Rectal smooth muscle tissue (tissue), 1 donor: ENCODE results near the gene LRMDA.

Experiments
- H3K27ac ChIP-seq: one replicate; pipeline ENCODE4 v1.7.0; 2013; ENCODE audit warnings: low read depth, low read length, inconsistent platforms
- H3K27me3 ChIP-seq: one replicate; pipeline ENCODE4 v1.7.0; 2013; ENCODE audit warnings: low read length; ENCODE audit not compliant: control insufficient read depth, insufficient read depth
- H3K36me3 ChIP-seq: one replicate; pipeline ENCODE4 v1.7.0; 2013; ENCODE audit warnings: low read length; ENCODE audit not compliant: control insufficient read depth, insufficient read depth
- H3K4me1 ChIP-seq: one replicate; pipeline ENCODE4 v1.7.0; 2013; ENCODE audit warnings: low read length; ENCODE audit not compliant: control insufficient read depth, insufficient read depth
- H3K4me3 ChIP-seq: one replicate; pipeline ENCODE4 v1.7.0; 2013; ENCODE audit warnings: low read length
- H3K9ac ChIP-seq: one replicate; pipeline ENCODE4 v1.7.0; 2013; ENCODE audit warnings: low read length

The LRMDA gene

DNA sequence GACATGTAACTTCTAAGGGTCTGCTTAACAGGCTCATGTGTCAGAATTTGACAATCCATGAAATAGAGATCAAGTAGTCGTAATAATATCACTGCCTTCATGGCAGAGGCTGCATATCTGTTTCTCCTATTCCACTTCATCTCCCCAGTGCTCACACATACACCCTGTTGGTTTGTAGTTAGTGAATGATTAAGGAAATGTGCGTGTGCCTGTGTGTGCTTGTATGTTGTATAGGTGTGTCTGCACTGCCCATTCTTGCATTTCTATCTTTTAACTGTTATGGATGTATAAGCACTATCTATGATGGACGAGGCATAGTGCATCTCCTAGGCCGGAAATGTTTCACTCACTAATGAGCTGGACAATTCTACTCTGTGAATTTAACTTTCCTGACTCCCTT lies 985.2 kb downstream of the LRMDA start:
- H3K4me1 ChIP-seq = no peaks in the 10 kb centered on the region
- H3K27ac ChIP-seq = no peak overlapping the region
- no peaks in the 10 kb centered on the region for H3K27me3 ChIP-seq
- H3K9ac ChIP-seq = no peak overlapping the region
- no peaks in the 10 kb centered on the region for H3K36me3 ChIP-seq
- no peak overlapping the region for H3K4me3 ChIP-seq

DNA sequence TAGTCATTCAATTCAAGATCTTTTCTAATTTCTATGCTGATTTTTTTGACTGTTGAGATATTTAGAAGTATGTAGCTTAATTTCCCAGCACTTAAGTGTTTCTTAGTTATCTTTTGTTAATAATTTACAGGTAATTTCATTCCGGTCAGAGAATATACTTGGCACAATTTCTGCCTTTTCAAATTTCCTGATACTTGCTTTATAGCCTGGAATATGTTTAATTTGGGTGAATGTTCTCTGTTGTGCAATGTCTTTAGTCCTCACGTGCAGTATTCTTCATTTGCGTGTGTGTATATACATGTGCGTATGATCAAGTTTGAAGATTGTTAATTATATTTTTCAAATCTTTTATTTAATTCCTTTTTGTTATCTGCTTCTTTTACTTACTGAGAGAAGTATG lies 989.3 kb downstream of the LRMDA start:
- Histone ChIP-seq H3K27me3 (no peaks in the 10 kb centered on the region), H3K9ac (no peak overlapping the region), H3K4me1 (no peaks in the 10 kb centered on the region), H3K4me3 (no peak overlapping the region), H3K36me3 (no peaks in the 10 kb centered on the region), H3K27ac (no peak overlapping the region)

DNA sequence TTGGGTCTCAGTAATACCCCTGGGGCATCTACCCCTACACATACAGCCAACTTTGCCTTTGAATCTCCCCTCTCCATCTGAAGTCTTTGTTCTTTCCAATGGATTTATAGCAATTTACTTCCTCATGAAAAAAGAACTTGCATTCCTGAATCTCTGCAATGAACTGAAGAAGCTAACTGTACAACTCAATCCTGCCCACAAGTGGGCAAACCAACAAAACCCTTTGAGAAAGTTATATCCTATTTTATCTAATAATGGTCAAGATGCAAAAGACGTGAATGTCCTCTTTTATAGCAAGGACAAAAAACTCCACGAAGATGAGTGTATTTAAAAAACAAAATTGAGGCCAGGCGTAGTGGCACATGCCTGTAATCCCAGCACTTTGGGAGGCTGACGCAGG lies 991.3 kb downstream of the LRMDA start:
- no peak overlapping the region for H3K27ac ChIP-seq
- no peaks in the 10 kb centered on the region for H3K4me1 ChIP-seq
- no peak overlapping the region for H3K9ac ChIP-seq
- no peak overlapping the region for H3K4me3 ChIP-seq
- H3K36me3 ChIP-seq = no peaks in the 10 kb centered on the region
- H3K27me3 ChIP-seq = no peaks in the 10 kb centered on the region

DNA sequence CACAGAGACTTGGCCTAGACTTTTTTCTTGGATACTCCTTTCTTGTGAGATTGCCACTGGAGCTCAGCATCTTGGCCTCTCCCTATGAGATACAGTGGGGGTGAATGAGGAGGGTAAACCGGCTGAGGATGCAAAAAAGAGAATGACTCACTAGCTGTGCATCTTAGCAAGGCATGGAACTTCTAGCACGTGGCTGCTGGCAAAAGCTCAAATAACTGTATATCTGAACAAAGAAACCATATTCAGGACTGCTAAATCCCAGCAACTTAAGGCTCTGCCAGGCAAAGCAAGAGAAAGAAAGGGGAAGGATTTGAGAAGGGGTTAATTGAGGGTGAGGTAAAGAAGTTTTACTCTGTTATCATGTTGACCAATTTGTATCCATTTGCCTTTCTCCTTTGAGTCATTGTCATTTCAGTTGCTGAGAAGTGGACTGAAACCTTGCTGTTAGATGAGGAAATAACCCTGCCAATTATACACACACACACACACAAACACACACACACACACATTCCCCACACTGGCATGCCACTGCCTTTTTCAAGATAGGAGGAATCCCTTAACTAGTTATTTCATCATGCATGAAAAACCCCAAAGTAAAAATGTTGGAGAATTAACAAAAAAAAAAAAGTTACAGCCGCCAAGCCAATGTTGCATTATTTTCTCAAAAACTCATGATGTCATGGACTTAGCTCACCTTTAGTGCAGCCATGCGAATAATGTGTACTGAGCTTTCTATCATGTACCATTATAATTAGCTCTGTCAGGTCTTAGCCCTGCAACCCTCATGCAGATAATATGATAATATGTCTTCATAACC lies 997.3 kb downstream of the LRMDA start:
- Histone ChIP-seq H3K27me3 (no peaks in the 10 kb centered on the region), H3K4me1 (peaks cover 29% of the 10 kb centered on the region), H3K27ac (peak overlapping the region; percentile 78), H3K36me3 (no peaks in the 10 kb centered on the region), H3K9ac (no peak overlapping the region), H3K4me3 (no peak overlapping the region)

DNA sequence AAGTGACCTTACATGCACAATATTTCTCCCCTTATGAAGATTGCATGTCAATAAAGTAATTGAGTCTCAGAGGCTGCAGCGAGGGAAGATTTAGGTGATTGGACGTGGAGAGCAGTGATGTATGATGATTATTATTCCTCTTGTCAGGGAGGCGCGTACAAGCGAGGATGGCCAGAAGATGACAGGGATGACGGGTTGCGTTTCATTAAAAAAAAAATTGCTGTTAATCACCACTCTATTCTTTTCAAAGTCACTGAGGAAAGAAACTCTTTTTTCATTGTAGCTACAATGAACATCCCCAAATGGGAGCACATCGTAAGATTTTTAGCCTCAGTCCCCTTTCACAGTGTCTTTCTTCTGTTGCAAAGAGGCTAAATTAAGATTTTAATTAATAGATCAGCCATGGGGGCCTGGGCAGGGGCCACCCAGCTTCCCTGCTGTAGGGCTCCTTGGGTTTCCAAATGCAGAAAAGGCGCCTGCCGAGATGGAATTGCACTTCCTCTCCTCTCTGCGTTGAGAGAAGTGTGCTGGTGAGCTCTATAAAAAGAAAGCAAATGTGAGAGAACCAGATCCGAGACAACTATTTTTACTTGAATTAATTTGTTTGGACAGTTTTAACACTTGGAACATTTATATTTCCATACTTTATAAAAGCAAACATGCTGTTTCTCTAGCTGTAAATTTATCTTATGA lies 998.1 kb downstream of the LRMDA start:
- Histone ChIP-seq H3K9ac (no peak overlapping the region), H3K27ac (peak overlapping the region; percentile 78), H3K4me1 (peaks cover 29% of the 10 kb centered on the region), H3K36me3 (no peaks in the 10 kb centered on the region), H3K4me3 (peak overlapping the region; percentile 4), H3K27me3 (no peaks in the 10 kb centered on the region)

DNA sequence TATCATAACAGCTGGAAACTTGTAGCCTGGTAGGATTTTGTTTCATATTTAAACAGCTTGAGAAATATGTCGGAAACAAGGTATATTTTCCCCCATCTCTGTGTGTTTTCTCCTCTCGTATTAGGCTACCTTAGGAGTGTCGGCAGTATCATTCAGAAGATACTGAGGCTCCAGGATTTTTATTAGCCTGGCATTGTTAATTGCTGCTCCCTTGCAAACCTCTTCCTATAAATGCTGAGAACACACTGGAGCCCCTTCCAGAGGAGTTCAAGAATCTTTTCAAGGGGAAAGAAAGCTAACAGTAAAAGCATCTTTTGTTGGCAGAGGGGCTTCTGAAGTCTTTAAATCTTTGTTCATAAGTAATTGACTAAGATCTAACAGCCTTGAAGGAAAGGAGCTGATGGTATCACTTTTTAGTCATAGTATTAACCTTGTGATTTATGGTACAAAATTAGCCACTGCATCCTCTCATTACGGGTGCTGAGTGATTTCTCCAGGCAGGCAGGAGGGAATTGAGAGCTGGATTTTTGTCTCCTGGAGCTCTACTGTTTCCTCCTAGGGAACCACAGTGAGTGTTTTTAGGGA lies 998.7 kb downstream of the LRMDA start:
- Histone ChIP-seq H3K27ac (peak overlapping the region; percentile 78), H3K27me3 (no peaks in the 10 kb centered on the region), H3K4me1 (peaks cover 29% of the 10 kb centered on the region), H3K4me3 (no peak overlapping the region), H3K9ac (no peak overlapping the region), H3K36me3 (no peaks in the 10 kb centered on the region)

DNA sequence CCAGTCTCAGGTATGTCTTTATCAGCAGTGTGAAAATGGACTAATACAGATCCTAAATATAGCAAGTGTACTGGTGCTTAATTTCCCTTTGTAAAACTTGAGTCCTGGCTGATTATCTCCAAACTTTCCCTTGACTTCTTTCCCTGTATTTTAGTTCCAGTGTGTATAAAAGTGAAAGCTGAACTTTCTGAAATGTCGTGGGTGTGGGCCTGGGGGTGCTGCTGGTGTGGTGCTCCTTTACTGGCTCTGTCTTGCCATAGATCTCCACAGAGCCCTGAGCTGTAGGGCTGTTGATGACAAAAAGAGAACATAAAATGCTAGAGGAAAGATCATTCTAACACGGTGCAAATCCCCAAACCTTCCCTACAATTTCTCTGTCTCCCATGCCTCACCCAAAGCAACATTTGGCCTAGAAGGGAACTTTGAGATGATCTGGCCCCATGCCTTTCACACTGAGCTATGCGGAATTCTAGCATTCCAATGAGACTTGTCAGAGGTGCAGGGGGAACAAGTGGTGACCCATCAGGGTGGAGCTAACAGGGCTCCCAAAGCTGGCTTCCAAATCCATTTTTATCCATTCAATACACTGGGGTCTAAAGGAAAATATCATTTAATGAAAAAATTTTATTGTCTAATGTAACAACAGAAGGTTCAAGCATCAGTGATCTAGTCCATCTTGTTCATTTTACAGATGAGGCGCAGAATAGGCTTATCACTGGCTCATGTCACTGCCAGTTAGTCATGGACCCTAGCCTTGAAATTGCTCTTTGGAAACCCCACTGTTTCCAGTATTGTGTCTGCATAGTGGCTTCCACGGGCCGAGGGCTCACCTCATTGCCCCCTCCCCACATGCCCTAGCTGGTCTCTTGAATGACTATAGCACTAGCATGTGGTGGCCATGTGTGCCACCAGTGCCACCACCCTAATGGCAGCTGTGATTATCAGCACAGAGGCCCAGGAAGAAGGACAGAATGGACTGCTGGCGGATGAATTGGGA lies 1000.9 kb downstream of the LRMDA start:
- peaks cover 29% of the 10 kb centered on the region for H3K4me1 ChIP-seq
- H3K27me3 ChIP-seq = no peaks in the 10 kb centered on the region
- no peak overlapping the region for H3K27ac ChIP-seq
- no peak overlapping the region for H3K9ac ChIP-seq
- H3K4me3 ChIP-seq = no peak overlapping the region
- H3K36me3 ChIP-seq = no peaks in the 10 kb centered on the region

DNA sequence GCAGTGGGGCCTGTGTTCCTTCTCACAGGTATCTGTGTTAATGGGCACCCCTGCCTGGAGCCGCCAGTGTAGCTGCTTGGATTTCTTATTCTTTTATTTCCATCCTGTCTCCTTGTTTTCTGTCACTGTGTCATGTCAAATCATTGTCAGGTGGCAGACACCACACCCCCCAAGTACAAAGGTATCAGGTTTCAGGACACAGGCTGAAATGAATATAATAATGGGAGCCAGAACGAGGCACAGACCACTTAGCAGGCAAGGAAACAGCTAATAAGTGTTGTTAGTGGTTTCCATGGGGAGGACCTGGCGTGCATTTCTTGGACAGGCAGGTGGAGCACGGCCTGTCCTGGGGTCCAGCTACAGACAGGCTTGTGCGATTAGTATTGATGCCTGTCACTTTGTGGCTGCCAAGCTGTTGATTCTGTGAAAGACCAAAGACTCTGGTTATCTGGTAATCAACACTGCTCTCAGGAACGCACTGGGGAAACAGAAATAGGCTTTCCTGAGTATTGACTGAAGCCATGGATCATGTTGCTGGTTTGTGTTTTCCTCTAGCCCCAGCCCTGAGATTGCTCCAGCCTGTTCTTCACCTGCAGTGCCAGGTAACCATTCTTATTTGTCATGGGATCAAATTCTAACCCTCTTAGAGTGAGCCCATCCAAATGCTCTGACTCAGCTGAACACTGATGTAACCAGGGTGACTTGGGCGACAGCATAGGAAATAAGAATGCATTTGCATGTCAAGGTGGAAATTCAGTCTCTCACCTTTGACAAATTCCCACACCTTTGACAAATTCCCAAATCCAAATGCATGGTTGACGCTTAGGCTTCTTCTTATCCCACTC lies 1002.0 kb downstream of the LRMDA start:
- Histone ChIP-seq H3K4me3 (no peak overlapping the region), H3K9ac (no peak overlapping the region), H3K4me1 (peaks cover 26% of the 10 kb centered on the region), H3K27ac (no peak overlapping the region), H3K36me3 (no peaks in the 10 kb centered on the region), H3K27me3 (no peaks in the 10 kb centered on the region)

DNA sequence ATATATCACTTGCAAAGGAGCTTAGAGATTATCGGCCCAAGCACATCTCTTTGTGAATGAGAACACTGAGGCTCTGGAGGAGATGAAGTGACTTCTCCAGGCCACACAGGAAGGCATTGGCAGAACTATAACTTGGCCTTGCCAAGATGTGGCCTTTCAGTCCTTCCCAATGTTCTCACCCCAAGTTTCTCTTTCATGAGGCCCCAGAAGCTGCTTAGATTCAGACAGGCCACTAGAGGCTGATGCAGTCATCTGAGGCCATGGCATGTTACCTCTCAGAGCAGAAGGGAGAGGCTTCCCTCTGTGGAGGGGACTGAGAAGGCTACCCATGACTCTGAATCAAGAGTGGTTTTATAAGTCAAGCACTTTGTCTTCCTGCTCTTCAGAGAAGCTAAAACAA lies 1003.7 kb downstream of the LRMDA start:
- Histone ChIP-seq H3K27ac (no peak overlapping the region), H3K27me3 (no peaks in the 10 kb centered on the region), H3K9ac (no peak overlapping the region), H3K4me1 (peaks cover 14% of the 10 kb centered on the region), H3K4me3 (no peak overlapping the region), H3K36me3 (no peaks in the 10 kb centered on the region)

DNA sequence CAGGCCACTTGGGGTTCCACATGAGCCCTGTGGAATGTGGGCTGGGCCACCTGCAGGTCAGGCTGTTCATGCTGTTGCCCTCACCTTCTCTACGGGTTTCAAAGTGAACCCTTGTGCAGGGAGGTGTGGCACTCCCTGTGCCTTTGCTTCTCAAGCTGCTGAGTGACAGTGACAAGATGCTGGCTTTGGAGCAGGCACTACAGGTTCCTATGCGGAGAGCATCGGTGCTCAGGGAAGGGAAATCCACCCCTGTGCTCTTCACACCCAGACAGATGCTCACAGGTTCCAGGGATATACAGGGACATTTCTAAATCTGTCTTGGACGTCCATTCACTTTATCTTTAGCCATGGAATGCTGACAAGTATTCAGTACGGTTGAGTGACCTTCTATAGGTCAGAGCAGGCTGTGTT lies 1005.0 kb downstream of the LRMDA start:
- Histone ChIP-seq H3K27me3 (no peaks in the 10 kb centered on the region), H3K36me3 (no peaks in the 10 kb centered on the region), H3K4me1 (peaks cover 3% of the 10 kb centered on the region), H3K9ac (no peak overlapping the region), H3K27ac (no peak overlapping the region), H3K4me3 (no peak overlapping the region)

DNA sequence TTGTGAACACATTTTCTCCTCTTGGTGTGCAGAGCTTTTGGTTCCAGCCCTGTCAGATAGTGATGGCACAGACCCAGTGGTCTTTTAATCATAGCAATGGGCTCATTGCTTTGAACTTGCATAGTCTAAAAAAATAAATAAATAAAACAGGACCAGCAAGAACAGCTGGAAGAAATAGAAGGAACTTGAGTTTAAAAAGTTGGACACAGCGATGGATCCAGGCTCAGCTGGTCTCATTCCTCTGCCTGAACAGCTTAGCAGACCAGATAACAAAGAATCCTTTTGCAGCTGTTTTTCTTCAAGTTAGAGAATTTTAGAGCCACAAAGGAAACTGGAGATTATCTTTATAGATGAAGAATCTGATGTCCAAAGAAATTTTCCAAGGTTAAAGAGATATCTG lies 1005.6 kb downstream of the LRMDA start:
- Histone ChIP-seq H3K27me3 (no peaks in the 10 kb centered on the region), H3K27ac (no peak overlapping the region), H3K9ac (no peak overlapping the region), H3K4me3 (no peak overlapping the region), H3K36me3 (no peaks in the 10 kb centered on the region), H3K4me1 (peaks cover 3% of the 10 kb centered on the region)
